Hematopoietic multipotent progenitor cell treated with erythropoietin and hydrocortisone succinate and interleukin-3 and kit ligand, for 15 days (in vitro differentiated cells): Measurements from ENCODE around the gene VEPH1.

Experiments
- DNase-seq: peaks from one replicate; pipeline ENCODE4 v3.0.0-alpha.2; 2015; ENCODE audit warnings: low spot score

VEPH1 gene

GRCh38 chr3:157388976-157389375 lies 114.2 kb downstream of the VEPH1 start:
- no peak for DNase-seq

DNA sequence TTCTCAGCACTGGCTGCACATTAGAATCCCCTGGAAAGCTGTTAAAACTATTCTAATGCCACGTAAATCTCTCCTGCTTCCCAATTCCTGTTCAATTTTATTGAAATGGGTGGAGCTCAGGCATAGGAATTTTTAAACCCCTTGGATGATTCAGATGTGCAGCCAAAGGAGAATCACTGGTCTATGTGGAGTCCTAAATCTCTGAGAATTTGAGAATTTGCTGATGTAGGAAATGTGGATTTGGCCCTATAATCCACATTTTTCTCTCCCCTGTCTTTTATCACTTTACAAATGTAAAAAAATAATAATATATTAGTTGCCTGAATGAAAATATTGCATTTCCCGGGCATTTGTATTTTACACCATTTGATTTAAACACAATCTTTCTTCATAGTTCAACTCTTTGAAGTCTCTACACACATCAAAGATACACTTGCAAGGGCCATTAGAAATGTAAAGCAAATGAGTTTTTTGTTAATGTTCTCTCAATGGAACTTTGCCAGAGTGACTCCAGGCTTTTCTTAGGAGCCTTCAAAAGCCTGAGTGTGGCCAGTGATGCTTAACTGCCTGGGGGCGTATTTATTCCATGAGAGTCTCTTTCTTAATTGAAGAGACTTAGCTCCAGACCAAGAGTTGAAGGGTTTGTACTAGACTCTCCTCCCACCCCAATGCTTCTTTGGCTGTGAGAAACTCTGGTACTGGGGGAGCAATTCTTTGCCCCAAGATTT lies 115.3 kb downstream of the VEPH1 start:
- DNase-seq = no peak

DNA sequence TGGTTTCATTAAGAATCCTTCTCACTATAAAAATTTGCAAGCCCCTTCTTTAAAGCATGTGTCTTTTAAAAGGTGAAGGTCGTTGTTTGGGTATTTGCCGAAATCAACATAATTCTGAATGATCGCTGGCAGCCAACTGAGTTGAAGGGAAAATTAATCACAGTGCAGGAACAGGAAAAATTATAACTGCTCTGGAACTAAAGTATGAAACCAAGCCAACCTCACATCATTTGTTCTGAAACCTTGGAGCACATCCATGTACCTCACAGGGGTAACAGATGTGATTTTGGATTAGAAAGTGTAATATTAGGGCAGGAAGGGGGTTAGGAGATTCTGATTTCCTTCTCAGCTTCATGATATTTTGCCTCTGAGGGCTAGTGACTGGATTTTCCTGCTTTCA lies 118.7 kb downstream of the VEPH1 start:
- DNase-seq = no peak

DNA sequence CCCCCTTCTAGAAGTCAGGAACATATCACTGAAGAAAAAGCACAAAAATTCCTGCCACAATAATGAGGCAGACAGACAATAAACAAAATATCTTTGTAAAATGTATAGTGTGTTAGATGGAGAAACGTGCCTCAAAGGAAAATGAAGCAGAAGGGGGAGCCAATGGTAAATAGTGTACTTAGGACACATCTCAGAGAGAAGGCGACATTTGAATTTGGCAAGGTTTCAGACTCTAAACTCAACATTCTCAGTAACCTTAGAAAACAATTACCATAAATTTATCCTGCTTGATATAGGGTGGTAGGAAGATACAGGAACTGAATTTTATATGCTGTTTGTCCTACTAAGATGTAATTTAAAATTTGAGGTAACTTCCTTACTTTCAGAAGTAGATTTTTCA lies 119.2 kb downstream of the VEPH1 start:
- no peak for DNase-seq

DNA sequence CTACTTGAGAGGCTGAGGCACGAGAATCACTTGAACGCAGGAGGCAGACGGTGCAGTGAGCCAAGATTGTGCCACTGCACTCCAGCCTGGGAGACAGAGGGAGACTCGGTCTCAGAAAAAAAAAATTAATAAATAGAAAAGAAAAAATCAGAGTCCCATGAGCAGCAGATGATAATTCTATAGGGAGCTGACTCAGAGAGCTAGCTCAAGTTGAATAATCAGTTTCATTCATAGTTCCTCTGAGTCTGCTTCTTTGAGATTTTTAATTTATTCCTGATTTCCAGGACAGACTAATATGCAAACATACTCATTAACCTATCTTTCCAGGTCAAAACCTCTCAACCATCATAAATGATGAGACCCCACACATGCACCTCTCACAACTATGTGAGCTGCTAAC lies 121.6 kb downstream of the VEPH1 start:
- DNase-seq = no peak

- no peak for DNase-seq
Observed at GRCh38 chr3:157379525-157380140, 123.6 kb downstream of the VEPH1 start.

GRCh38 chr3:157376603-157377300 lies 126.5 kb downstream of the VEPH1 start:
- no peak for DNase-seq

DNA sequence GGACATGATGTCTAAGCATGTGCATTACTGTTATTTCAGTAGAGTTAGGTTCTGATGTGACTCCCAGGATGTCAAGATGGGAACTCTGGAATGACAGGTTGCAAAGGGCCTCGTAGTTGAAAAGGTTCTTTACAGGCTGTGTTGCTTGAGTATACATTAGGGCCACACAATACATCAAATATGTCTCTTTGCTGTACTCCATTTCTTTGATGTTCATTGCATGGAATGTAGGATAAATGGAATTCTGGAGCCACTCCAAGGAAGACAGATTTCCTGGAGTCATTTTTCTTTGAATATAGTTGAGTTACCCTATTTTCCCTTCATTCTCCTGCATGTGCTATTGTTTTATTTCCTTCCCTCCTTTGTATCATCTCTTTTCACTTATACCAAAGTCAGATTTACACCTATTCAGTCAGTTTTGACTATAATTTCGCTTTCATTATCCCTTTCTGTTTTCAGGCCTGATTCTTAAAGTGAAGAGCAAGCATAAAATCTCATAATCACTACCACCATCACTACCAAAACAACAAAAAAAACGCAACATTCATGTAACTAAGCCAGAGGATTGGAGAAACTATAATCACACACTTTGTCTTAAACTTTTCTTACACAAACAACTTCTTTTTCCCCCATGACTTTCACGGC lies 127.8 kb downstream of the VEPH1 start:
- DNase-seq = no peak

DNA sequence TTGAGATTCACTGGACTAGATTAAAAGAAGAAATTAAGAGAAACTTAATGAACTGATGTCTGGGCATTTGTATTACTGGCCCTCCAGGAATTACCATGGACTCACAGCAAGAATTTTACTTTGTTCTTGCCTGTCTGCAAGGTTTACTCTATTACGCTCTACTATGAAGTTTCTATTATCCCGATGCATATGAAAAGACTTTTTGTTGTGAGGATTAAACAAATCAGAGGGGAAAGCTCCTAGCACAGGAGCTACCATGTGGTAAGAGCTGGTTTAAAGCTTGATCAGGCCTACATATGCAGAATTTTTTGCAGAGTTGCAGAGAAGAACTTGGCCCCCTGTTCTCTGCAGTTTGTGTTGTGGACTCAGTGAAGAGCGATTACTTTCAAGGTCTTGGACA lies 128.3 kb downstream of the VEPH1 start:
- DNase-seq = no peak

DNA sequence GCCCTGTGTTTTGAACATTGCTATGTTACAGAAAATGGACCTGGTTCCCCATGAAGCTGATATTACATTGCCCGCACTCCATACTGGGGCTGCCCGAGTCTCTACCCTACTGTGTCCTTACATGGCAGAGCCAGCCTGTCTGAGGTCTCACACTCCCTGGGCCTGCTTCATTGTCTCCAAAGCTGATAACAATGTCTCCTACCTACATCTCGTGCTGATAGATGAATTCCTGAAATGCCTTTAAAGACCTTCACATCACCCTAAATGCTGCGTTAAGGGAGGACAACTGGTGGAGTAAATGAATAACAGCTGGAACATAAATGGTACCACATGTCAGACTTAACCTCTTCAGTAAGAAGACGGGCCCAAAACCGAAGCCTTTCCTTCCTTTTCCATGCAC lies 129.4 kb downstream of the VEPH1 start:
- no peak for DNase-seq

GRCh38 chr3:157370867-157371266 lies 132.3 kb downstream of the VEPH1 start:
- no peak for DNase-seq

DNA sequence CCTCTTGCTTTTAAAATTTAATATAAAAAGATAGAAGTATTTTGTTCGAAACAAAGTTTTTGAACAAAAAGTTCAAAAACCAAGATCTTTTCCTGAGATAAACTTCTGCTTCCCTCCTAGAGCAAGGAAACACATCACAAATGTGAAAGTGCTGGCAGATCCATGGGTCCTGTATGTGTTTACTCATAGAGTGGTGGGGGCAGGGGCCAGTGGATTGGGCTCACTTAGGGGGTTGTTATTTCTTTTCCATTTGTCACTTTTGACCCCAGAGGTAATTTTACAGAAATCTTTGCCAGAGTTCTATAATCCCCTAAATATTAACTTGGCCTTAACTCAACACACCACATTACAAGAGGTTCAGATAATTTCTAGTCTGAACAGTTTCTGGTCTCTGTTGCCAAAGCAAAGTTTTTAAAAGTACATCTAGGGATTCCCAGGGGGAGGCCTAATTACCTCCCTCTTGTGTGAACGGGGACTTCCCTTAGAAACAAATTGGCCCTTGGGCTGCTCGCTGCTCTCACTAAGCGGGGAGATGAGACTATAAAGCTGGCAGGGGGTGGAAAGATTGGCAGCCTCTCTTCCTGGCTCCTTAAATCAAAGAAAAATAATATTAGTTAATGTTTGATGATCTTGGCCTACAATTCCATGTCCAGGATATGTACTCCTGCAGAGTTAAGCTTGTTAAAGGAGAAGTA lies 133.3 kb downstream of the VEPH1 start:
- DNase-seq = no peak

GRCh38 chr3:157368171-157368570 lies 135.0 kb downstream of the VEPH1 start:
- no peak for DNase-seq

- no peak for DNase-seq
Observed at GRCh38 chr3:157363393-157363792, 139.8 kb downstream of the VEPH1 start.

DNA sequence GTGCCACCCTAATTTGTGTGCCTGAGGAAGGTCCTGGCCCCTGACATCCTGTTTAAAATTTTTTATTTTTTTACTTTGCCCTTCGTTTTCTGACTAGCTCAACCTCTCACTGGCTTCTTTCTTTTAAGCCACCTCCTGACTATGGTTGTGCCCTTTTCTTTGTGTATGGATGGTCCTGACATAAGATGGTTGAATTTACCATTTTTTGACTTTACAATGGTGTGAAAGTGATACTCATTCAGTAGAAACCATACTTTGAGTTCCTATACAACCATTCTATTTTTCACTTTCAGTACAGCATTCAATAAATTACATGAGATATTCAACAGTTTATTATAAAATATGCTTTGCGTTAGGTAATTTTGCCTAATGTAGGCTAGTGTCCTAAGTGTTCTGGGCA lies 140.9 kb downstream of the VEPH1 start:
- DNase-seq = no peak

DNA sequence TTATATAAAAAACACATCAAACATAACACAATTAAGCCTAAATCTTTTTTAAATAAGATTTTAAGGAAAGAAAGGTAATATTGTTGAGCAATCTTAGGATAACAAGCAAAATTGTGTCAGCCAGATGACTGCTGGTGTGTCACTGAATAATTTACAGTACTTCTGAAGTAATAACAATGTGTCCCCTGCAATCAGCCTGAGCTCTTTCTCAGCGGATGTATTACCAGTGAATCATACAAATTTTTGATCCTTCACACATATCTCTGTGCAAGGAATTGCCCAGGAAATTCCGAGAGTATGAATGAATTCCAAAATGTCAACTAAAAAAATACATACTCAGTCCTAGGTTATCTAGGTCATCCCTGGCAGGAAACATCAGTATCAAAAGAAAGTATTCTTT lies 143.2 kb downstream of the VEPH1 start:
- DNase-seq = no peak

DNA sequence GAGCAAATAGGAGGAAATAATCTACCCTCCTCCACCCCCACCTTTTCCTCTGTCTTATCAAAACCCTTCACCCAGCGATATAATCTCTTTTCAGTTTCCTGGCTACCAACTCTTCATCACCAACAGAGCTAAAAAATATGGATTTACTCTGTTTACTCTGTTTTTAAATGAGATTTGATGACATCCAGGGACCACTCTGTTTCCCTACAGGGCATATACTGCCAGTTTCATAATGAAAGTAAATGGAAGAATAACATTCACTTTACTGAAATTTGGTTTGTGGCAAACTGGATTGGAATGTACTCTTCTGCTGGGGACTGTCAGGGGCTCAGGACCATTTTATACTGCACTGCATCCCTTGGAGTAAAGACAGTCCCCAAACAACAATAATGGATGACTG lies 146.7 kb downstream of the VEPH1 start:
- DNase-seq = no peak

DNA sequence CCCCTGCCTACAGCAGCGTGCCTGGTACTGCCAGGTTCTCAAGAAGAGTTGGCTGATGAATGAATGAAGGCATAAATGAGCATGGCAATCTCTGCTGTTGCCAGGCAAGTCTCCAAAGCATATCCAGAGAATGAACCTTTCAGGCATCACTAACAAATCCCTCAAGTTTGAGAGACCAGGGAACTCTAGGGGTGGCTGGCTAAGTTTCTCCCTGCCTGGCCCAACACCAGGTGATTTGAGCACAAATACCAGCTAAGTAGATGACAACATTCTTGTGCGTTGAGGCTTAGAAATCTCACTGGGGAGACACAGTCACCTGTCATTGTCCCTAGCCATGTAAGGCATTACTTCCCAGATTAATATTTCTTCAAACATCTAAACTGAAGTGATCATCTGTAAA lies 147.9 kb downstream of the VEPH1 start:
- no peak for DNase-seq

GRCh38 chr3:157354722-157355121 lies 148.5 kb downstream of the VEPH1 start:
- DNase-seq = no peak

GRCh38 chr3:157354254-157354653 lies 149.0 kb downstream of the VEPH1 start:
- no peak for DNase-seq

- DNase-seq = no peak
Observed at GRCh38 chr3:157353652-157354051, 149.6 kb downstream of the VEPH1 start.

- DNase-seq = no peak
Observed at GRCh38 chr3:157351981-157352380, 151.2 kb downstream of the VEPH1 start.
